Measurements from ENCODE around the gene KRTAP21-3. TPM values are rescaled to one million over a fixed set of nuclear protein-coding genes. Genes with fewer than 3 reads are reported as not detected.
"Not testable (repeated sequence)": the region's sequence is repeated elsewhere in the genome, so short reads cannot be mapped to it uniquely, and the experiment has no call there.

KRTAP21-3 gene
- not detected in 2 replicates for total RNA-seq (2014; rRNA removed; shearing (Covaris generic))

- in situ Hi-C loops (cut with HindIII; ENCODE audit: low sequenced_read_pairs), result no loop called here
- no peak for DNase-seq (ENCODE audit: low spot score)
Observed at GRCh38 chr21:30718239-30718909, at the start of gene KRTAP21-3. TSS of gene KRTAP21-3 (minus strand) at chr21:30718777. CDS start at chr21:30718759, 18 bp downstream.

GRCh38 chr21:30760776-30761175 is 42.2 kb upstream of the KRTAP21-3 start:
- in situ Hi-C loops (cut with HindIII; ENCODE audit: low sequenced_read_pairs), result no loop called here
- DNase-seq (ENCODE audit: low spot score), result no peak

GRCh38 chr21:30758306-30758705 is 39.7 kb upstream of the KRTAP21-3 start:
- no peak for DNase-seq (ENCODE audit: low spot score)
- in situ Hi-C loops (cut with HindIII; ENCODE audit: low sequenced_read_pairs), result no loop called here

- in situ Hi-C loops (cut with HindIII; ENCODE audit: low sequenced_read_pairs); DNase-seq (ENCODE audit: low spot score): not testable (repeated sequence)
Observed at GRCh38 chr21:30755328-30755727, 36.8 kb upstream of the KRTAP21-3 start, which contains the start of gene KRTAP21-1. TSS of gene KRTAP21-1 (minus strand) at chr21:30755428. CDS start at chr21:30755378, 50 bp downstream.

- no peak for DNase-seq (ENCODE audit: low spot score)
- in situ Hi-C loops (cut with HindIII; ENCODE audit: low sequenced_read_pairs), result no loop called here
Observed at GRCh38 chr21:30747159-30747558, 28.6 kb upstream of the KRTAP21-3 start, which contains the start of gene KRTAP21-2. TSS of gene KRTAP21-2 (minus strand) at chr21:30747259. CDS start at chr21:30747202, 57 bp downstream.

- in situ Hi-C loops (cut with HindIII; ENCODE audit: low sequenced_read_pairs), result no loop called here
Observed at GRCh38 chr21:30740462-30740861, 21.9 kb upstream of the KRTAP21-3 start.

GRCh38 chr21:30733026-30733425 is 14.4 kb upstream of the KRTAP21-3 start:
- in situ Hi-C loops (cut with HindIII; ENCODE audit: low sequenced_read_pairs), result no loop called here

More at GRCh38 chr21:30740462-30740861, 21.9 kb upstream of the KRTAP21-3 start:
- DNase-seq (ENCODE audit: low spot score), result no peak

GRCh38 chr21:30726726-30727125 is 8.1 kb upstream of the KRTAP21-3 start:
- no peak for DNase-seq (ENCODE audit: low spot score)
- in situ Hi-C loops (cut with HindIII; ENCODE audit: low sequenced_read_pairs), result no loop called here

More at GRCh38 chr21:30733026-30733425, 14.4 kb upstream of the KRTAP21-3 start:
- DNase-seq (ENCODE audit: low spot score), result peak; percentile 17

- in situ Hi-C loops (cut with HindIII; ENCODE audit: low sequenced_read_pairs), result no loop called here
Observed at GRCh38 chr21:30719401-30719800, 824 bp upstream of the KRTAP21-3 start.

GRCh38 chr21:30717105-30717504 is 1.5 kb downstream of the KRTAP21-3 start:
- in situ Hi-C loops (cut with HindIII; ENCODE audit: low sequenced_read_pairs), result no loop called here
- DNase-seq (ENCODE audit: low spot score), result no peak

More at GRCh38 chr21:30719401-30719800, 824 bp upstream of the KRTAP21-3 start:
- no peak for DNase-seq (ENCODE audit: low spot score)

GRCh38 chr21:30714946-30715345 is 3.6 kb downstream of the KRTAP21-3 start:
- in situ Hi-C loops (cut with HindIII; ENCODE audit: low sequenced_read_pairs), result no loop called here
- DNase-seq (ENCODE audit: low spot score), result no peak

- in situ Hi-C loops (cut with HindIII; ENCODE audit: low sequenced_read_pairs), result no loop called here
- DNase-seq (ENCODE audit: low spot score), result no peak
Observed at GRCh38 chr21:30714456-30714855, 4.1 kb downstream of the KRTAP21-3 start.

- in situ Hi-C loops (cut with HindIII; ENCODE audit: low sequenced_read_pairs), result no loop called here
Observed at GRCh38 chr21:30713766-30714165, 4.8 kb downstream of the KRTAP21-3 start.

GRCh38 chr21:30710499-30710898 is 8.1 kb downstream of the KRTAP21-3 start:
- in situ Hi-C loops (cut with HindIII; ENCODE audit: low sequenced_read_pairs), result no loop called here
- no peak for DNase-seq (ENCODE audit: low spot score)

More at GRCh38 chr21:30713766-30714165, 4.8 kb downstream of the KRTAP21-3 start:
- no peak for DNase-seq (ENCODE audit: low spot score)

- DNase-seq (ENCODE audit: low spot score), result no peak
- in situ Hi-C loops (cut with HindIII; ENCODE audit: low sequenced_read_pairs), result no loop called here
Observed at GRCh38 chr21:30707409-30707808, 11.2 kb downstream of the KRTAP21-3 start.

GRCh38 chr21:30695956-30696355 is 22.6 kb downstream of the KRTAP21-3 start:
- in situ Hi-C loops (cut with HindIII; ENCODE audit: low sequenced_read_pairs), result no loop called here
- no peak for DNase-seq (ENCODE audit: low spot score)

GRCh38 chr21:30689822-30690221 is 28.8 kb downstream of the KRTAP21-3 start:
- DNase-seq (ENCODE audit: low spot score), result no peak
- in situ Hi-C loops (cut with HindIII; ENCODE audit: low sequenced_read_pairs), result no loop called here

- in situ Hi-C loops (cut with HindIII; ENCODE audit: low sequenced_read_pairs), result no loop called here
- no peak for DNase-seq (ENCODE audit: low spot score)
Observed at GRCh38 chr21:30684506-30684905, 34.1 kb downstream of the KRTAP21-3 start.

- in situ Hi-C loops (cut with HindIII; ENCODE audit: low sequenced_read_pairs), result no loop called here
- no peak for DNase-seq (ENCODE audit: low spot score)
Observed at GRCh38 chr21:30680586-30680985, 38.0 kb downstream of the KRTAP21-3 start.

- in situ Hi-C loops (cut with HindIII; ENCODE audit: low sequenced_read_pairs), result no loop called here
- DNase-seq (ENCODE audit: low spot score), result no peak
Observed at GRCh38 chr21:30676737-30677136, 41.8 kb downstream of the KRTAP21-3 start.

GRCh38 chr21:30674312-30674711 is 44.3 kb downstream of the KRTAP21-3 start:
- DNase-seq (ENCODE audit: low spot score), result no peak
- in situ Hi-C loops (cut with HindIII; ENCODE audit: low sequenced_read_pairs), result no loop called here

All from G401 (cell line).